GM19468 (cell line): ENCODE data around the gene LMCD1.

Experiments used
- ATAC-seq: cut with Tn5 transposase; IDR thresholded peaks from one replicate; pipeline ENCODE4 v1.9.1; 2021; ENCODE audit warnings: mild to moderate bottlenecking, moderate library complexity, moderate number of reproducible peaks; ENCODE audit not compliant: unreplicated experiment; ENCODE audit errors: extremely low read depth

LMCD1 gene, protein sequence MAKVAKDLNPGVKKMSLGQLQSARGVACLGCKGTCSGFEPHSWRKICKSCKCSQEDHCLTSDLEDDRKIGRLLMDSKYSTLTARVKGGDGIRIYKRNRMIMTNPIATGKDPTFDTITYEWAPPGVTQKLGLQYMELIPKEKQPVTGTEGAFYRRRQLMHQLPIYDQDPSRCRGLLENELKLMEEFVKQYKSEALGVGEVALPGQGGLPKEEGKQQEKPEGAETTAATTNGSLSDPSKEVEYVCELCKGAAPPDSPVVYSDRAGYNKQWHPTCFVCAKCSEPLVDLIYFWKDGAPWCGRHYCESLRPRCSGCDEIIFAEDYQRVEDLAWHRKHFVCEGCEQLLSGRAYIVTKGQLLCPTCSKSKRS

DNA sequence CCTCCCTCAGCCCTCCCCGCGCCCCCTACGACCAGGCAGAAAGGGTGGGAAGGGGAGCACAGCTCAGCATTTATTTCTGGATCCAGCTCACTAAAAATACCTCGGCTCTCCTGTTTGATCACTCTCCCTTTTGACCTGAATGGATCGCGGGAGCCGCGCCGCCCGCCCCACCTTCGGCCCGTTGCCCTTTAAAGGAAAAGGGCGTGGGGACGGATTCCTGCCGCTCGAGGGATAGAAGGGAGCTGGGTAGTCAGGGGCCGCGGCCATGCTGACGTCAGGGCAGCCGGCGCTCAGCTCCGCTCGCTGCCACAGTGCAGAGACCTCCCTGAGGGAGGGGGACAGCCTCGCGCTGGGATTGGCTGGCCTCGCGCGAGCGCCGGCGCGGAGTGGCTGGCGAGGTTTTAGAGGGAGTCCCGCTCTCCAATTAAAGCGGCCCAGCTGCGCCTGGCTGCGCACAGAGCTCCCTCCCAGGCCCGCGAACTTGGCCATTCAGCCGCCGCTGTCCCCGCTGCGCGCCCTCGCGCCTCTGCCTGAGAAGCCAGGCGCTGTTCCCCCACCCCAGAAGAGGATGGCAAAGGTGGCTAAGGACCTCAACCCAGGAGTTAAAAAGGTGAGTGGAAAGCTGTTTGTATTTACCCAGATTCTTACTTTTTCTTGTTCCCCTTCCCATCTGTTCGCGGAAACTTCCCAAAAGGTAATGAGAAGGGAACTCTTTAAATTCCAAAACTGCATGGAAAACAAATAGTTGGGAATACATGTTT is at the start of gene LMCD1:
TSS of gene LMCD1 (plus strand) at position 453 of the 761 bp plus-strand sequence. CDS start at position 569, 116 bp downstream.
- ATAC-seq, result peak; percentile 97

DNA sequence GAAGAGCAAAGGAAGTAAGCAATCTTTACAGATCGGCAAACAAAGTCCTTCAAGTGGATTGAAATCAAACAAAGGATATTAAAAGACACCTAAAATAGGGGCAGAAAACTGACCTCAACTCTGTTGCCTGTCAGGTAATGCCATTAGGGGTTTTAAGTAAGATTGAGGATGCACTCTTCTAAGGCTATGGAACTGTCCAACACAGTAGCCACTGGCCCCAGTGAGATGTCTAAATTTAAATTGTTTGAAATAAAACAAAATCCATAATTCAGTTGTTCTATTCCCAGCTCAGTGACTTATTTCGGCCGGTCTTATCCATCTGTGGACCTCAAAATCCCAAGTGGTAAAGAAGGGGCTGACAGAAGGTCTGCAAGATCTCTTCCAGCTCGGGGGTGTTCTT is 49.5 kb upstream of the LMCD1 start:
- no peak for ATAC-seq

DNA sequence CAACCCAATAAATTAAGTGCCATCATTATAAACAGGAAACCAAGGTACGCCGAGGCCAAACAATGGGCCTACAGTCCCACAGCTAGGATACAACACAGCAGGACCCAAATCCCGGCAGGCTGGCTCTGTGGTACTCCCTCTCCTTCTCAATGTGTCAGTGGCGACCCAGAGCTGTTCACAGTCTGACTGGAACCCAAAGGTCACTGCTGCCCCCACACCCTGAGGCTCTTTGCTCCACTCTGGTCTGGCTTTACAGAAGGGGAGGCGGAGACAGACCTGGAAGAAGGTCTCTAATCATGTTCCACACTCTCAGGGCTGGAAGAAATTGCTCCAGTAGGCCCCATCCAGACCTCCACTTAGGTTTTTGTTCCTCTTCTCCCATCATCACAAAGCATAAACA is 48.5 kb upstream of the LMCD1 start:
- no peak for ATAC-seq

DNA sequence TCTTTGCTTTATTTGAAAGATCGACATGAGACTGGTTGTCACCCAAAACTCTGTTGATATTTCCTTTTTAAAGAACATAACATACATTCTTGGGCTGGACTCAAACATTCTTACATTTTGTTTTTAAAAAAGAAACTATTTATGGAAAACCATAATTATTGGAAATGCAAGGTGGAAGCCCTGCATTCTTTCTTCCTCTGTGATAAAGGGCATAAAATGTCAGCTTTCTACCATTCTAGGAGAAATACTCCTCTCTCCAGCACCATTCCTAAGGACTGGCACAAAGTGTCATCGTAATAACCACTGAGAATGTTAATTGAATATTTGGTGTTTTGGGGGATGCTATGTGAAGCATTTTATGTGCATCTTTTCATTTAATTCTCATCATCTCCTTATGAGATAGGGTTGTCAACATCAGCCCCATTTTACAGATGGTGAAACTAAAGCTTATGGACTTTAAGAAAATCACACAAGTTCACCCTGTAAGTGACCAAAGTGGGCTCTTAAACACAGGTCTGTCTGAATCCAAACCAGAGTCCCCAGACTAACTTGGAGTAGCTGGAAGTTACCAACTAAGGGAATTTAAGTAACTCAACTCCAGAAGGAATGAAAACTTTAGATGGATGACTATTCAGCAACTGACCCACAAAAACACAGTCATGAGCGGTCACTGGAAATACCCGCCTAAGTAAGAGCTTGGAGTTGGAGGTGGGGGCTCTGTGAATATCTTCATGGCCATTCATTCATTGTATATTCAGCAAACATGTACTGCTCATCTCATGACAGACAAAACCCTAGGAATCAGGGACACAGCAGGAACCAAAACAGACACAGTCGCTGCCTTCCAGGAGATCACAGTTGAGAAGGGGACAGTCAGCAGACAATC is 45.9 kb upstream of the LMCD1 start:
- no peak for ATAC-seq

DNA sequence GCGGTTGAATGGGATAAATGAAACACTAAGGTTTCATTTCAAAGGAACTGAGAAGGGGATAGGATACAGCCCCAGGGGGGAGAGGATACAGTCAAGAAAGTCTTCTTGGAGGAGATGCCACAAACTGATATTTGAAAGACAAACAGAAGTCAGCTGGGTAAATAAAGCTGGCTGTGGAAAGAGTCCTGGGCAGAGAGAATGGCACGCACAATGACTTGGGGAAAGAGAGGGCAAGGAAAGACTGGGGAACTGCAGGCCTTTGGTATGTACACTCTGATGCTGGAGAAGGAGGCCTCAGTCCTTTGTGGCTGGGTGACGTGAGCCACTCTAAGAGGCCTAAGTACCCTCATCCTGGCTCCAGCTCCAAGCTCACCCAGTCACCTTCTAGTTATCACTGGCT is 45.2 kb upstream of the LMCD1 start:
- no peak for ATAC-seq

DNA sequence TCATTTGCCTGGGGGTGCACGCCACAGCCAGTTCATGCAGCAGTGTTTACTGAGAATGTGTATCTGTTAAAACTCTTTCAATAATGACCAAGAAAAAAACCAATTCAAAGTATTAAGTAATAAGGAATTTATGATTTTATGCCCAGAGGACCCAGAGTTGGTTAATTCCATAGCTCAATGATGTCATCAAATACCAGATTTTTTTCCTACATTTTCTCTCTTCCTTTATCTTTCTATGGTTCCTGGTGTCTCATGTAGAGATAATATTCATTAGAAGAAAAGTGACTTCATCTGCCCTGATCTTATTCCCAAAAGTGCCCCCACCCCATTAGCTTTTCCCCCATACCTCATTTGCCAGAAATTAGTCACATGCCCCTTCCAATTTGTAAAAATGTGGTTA is 44.6 kb upstream of the LMCD1 start:
- ATAC-seq, result no peak

DNA sequence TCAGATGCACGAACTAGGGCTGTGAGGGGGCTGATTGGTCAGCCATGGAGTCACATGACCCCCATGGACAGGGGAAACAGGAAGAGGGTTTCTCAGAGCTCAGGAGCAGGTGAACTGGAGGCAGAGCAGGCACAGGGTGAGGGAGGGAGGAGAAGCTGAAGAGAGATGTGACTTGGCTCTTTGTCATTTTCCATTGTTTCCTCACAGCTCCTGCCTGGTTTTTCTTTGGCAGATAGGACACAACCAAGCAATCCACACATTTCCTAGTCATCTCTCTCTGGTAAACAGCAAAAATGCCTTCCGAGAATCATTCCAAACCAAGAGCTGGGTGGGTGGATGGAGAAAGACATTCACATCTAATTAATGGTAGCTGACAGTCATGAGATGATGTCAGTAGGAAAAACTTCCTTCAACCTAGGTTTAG is 43.4 kb upstream of the LMCD1 start:
- ATAC-seq, result no peak

DNA sequence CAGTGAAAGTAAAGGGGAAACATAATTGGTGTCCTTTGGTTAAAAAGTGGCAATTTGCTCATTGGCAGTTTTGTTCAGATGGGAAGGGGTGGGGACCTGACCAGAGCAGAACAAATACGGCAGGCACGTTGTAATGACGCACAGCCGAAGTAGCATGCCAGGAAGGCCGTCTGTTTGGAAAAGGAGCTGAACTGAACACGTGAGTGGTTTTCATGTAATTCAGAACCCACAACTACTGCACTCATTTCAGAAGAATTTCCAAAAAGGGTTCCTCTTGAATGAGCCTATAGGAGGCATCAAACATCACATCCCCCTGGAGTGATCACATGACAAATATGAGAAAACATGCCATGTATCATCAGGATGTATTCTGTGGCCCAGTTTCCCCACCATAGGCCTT is 42.9 kb upstream of the LMCD1 start:
- ATAC-seq, result no peak

DNA sequence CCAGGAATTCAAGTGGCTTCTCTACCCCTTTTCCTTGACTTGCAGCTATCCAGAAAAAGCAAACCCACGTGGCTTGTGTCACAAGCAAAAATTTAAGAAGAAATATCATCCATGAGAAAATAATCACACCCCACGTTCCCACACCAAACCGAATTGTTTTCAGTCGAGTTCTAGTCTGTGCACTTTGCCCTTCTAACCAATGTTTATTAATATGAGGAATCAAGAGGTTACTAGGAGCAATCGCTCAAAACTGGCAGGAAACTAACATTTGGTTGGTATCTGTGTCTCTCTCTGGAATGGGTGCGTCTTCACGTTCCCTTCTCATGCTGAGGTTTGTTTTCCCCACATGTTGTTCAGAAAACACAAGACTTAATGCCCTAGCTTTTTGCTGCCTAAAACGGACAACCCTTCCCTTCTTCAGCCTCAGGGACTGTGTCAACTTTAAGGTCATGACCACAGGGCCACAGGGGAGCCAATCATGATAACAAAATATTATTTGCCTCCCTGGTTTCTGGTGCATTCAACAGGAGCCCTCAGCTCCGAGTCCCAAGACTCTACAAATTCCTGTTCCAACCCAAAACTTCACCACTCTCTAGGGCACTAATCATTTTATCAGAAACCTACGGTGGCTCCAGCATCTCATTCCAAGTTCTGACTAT is 41.4 kb upstream of the LMCD1 start:
- ATAC-seq, result no peak

DNA sequence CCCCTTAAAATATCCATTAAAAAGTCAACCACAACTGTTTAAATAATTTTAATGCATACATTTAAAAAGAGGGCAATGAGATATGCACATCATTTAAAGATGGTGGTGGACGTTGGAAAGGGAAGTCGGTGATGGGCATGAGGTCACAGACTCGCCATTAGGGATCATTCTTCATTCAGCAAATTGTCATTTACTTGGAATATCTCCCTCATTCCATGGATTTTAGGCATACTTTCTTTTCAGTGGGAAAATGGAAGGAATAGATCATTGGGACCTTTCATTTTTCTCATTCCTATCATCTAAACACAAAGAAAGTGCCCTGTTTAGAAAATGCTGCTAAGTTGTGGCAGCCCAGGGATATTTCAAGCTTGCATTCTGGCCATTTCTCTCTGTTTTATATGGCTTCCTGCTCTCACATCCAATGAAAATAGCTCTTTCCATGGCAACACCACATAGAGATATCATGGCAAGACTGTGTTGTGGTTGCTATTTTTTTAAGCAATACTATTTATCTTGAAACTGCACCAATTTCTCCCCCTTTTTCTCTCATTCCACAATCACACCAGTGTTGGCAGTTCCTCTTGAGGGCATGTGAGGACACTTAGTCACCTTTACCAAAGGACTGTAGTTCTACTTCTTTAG is 40.7 kb upstream of the LMCD1 start:
- no peak for ATAC-seq

DNA sequence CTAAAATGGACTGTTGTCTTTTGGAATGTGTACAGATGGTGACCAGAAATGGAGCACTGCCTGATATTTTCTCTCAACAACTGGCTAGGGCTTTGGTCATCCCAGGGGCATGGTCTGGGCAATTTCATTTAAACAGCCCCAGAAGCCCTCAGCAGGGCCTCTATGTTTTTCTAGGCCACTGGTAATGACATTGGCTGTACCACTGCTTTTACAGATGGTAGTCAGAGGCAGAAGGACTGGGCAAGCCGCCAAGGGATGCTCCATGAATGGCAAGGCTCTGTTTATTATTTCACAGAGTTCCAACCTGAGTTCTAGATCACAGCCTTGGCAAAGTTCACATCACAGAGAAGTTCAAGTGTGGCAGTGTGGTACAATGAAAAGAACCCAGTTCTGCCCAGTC is 37.0 kb upstream of the LMCD1 start:
- ATAC-seq, result no peak

DNA sequence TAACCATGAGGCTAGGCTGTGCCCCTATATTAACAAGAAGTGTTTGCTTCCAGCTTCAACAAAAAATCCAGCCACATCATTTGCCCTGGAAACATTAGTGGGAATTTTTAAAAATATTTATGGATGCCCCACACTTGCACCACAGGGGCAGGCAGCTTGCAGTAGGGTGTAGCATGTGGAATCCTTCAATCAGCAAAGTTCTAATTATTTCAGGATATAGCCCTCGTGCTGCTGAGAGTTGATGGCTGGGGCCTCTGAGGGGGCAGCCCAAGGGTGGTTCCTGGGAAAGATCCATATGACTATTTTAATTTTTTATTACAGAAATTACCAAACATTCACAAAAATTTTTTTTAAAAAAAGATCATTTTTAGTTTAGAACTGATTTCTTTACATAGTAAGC is 35.1 kb upstream of the LMCD1 start:
- no peak for ATAC-seq

DNA sequence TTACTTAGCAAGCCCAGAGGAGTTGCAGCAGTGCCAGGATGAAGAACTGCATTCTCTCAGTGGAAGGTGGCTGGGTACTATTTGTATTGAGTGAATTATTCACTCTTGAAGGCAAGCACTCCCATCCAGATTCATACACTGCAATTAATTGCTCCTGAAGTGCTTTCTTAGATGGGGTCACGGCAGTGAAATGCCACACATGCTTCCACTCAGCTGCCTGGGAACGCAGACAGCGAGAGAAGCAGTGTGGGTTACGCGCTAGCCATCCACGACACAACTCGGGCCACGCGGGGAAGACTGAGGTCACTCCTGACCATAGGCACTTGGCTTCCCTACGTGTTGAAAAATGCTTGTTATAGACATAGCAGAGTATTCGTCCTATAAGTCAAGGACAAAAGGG is 30.8 kb upstream of the LMCD1 start:
- no peak for ATAC-seq

DNA sequence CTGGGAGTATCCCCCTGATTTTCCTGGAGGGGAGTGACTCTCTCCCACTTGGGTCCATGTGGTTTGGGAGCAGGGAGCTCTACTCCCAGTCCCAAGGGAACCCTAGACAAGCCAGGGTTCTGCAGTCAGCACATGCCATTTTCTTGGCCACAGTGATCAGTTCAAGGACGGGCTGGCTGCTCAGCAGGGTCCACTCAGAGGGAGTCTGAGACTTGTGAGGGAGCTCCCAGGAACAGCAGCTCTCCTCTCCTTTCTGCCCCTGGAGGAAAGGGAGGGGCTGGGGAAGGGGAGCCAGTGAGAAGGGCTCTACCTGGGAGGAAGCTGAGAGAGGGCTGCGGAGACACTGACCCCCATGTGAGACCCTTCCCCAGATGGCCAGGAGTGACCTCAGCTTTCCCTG is 29.1 kb upstream of the LMCD1 start:
- ATAC-seq, result no peak

DNA sequence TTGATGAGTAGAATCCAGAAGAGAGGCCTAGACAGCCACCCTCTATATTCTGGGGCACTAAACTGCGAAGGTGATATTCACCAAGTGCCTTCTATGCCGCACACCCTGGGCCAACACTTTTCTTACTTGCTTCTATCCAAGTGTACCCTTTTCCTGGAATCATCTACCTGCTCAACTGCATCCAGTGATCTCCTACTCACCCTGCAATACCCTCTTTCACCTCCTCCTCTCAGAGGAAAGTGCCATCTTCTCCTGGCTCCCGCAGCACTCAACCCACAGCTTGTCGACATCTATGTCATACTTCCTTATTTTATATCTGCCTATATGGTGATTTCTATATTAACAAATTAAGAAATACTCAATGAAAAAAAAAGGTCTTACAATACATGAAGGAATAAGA is 28.6 kb upstream of the LMCD1 start:
- no peak for ATAC-seq

DNA sequence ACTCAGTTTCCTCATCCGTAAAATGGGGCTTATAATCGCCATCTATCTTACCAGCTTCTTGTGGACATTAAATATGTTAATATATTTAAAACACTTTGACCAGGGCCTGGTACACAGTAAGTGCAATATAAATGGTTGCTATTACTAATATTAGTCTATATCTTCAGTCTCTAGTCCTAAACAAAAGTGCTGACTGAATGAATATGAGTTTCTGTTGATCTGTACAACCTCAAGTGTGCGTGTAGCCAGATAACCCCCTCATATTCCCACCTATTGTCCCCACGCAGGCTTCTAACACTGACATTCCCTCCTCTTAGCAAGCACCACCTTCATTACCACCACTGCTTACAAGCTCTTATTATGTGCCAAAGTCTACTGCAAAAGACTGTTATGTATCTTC is 27.6 kb upstream of the LMCD1 start:
- no peak for ATAC-seq

DNA sequence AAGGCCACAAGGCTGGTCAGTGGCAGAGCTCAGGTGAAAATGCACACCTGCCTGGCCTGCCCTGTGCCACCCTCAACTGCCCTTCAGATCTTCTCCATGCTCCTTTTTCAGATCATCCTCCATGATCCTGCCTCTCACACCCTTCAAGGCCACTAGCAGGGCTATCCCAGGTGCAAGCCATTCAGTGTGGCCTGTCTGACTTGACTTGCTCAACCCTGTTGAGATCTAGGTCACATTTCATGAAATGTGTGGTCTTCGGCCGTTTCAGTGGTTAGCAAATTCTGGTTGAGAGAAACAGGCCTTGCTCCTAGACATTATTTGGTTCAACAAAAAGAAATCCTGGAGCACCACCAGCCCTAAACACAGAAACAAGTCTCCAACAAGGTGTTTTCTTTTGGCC is 26.6 kb upstream of the LMCD1 start:
- no peak for ATAC-seq

DNA sequence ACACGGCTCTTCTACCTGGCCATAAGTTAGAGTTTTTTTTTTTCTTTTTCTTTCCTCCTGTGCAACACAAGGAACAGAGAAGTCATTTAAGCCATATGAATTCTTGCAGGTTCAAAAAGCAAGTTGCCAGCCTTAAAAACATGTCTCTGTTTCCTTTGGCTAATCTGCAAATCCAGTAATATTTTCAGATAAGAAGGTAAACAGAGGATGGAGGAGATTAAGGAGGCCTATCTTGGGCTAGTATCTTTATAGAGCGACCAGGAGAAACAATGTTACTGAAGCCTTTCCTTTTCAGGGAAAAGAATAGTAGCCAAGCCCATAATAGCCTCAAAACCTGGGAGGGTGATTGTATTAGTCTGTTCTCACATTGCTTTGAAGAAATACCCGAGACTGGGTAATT is 20.9 kb upstream of the LMCD1 start:
- ATAC-seq, result no peak

DNA sequence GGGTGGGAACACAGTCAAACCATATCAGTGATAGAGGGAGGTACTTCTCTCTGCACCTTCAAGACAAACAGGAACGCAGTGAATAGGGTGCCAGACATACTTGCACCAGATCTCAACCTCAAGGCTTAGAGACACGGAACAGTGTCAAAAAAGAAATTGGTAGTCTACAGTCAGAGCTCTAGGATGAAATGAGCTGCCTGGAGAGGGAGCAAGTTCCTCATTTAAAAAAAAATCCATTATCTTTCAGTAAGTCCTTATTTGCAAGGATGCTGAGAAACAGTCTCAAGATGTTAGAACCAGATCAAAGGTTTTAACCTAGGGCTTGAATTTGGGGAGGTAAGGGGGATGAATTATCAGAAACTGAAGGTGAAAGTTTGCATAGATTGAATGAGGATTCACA is 20.2 kb upstream of the LMCD1 start:
- no peak for ATAC-seq

DNA sequence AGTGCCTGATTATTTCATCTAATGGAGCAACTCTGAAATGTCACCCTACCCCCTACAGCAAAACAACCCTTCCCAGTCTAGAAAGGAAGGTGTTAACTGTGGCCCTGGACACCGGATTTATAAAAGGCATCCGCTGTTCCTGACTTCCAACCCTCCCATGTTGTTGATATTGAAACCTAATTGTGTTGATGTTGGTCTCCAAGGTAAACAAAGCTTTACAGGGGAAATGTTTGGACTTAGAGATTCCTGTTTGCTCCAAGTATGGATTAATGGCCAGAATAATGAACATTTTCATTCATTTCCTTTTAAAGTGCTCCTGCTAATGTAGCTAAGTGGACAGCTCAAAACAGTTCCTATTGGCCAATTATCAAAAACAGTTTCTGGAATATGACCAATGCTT is 19.4 kb upstream of the LMCD1 start:
- ATAC-seq, result no peak
